ENCODE measurements around the gene ARHGAP6. TPM values are rescaled to one million over a fixed set of nuclear protein-coding genes. Genes with fewer than 3 reads are reported as not detected.

The ARHGAP6 gene
- polyA plus RNA-seq, 4 donors: 10.1 to 16.8 (median 15.0) TPM

DNA sequence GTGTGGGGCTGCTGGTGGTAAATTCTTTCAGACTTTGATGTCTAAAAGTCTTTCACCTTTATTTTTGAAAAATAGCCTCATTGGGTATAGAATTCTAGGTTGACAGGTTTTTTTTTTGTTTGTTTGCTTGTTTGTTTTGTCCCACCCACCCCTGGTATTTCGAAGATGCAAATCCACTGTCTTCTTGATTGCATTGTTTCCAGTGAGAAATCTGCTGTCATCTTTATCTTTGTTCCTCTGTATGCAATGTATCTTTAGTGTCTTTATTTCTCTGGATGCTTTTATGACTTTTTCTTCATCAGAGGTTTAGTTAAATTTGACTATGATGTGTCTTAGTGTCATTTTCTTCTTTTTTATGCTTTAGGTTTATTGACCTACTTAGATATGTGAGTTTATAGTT, 575.9 kb downstream of the ARHGAP6 start:
- no peak for DNase-seq (ENCODE audit: low read depth in 4 of 4, low spot score in 3 of 4)

Other genes starting within 250 kb of the ARHGAP6 start
- 10 to 100 TPM; 33.2 to 41.8 (median 39.3) TPM for gene MSL3, start 92.3 kb upstream of the ARHGAP6 start, polyA plus RNA-seq (ENCODE audit: insufficient read length in 4 of 4)

Measured in left renal pelvis (tissue), 4 donors.